T-helper 2 cell (primary cell): Measurements from ENCODE around the gene MOK.
A peak's percentile ranks its signal among the peaks of the same experiment; 100 is the strongest.
"Not testable (repeated sequence)": the region's sequence is repeated elsewhere in the genome, so short reads cannot be mapped to it uniquely, and the experiment has no call there.

Source experiments
- DNase-seq, 5 experiments: peaks; one replicate each; pipeline versions ENCODE4 v3.0.0 to v3.0.0-alpha.2; 2012 to 2022

MOK gene

DNA sequence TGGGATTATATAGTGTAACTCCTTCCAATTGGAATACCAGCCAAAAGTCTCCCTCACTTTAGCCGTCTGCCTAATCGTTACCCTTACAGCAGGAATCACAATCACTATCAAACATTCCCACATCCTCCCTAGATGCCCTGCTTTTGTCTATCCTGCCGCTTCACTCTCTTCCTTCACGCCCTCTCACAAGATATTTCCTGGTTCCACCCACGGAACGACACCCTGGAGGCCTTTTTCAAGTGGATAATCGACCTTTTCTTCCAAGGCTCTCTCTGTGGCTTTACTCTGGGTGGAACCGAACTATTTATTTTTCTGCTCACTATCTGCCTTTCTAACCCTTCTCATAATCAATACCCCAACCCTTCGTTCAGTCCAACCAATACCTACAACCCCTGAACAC, 58.9 kb downstream of the MOK start:
- DNase-seq = no peak

DNA sequence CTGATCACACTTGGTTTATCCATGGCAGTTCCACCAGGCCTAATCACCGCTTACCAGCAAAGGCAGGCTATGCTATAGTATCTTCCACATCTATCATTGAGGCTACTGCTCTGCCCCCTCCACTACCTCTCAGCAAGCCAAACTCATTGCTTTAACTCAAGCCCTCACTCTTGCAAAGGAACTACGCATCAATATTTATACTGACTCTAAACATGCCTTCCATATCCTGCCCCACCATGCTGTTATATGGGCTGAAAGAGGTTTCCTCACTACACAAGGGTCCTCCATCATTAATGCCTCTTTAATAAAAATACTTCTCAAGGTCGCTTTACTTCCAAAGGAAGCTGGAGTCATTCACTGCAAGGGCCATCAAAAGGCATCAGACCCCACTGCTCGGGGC, 61.2 kb downstream of the MOK start:
- DNase-seq = not testable (repeated sequence)

DNA sequence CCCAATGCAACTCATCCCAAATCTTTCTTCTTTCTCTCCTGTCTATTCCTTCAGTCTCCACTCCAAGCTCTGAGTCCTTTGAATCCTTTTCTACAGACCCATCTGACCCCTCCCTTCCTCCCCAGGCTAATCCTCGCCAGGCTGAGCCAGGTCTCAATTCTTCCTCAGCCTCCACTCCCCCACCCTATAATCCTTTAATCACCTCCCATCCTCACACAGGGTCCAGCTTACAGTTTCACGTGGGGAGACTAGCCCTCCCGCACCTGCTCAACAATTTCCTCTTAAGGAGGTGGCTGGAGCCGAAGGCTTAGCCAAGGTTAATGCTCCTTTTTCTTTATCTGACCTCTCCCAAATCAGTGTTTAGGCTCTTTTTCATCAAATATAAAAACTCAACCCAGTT, 63.8 kb downstream of the MOK start:
- no peak for DNase-seq

DNA sequence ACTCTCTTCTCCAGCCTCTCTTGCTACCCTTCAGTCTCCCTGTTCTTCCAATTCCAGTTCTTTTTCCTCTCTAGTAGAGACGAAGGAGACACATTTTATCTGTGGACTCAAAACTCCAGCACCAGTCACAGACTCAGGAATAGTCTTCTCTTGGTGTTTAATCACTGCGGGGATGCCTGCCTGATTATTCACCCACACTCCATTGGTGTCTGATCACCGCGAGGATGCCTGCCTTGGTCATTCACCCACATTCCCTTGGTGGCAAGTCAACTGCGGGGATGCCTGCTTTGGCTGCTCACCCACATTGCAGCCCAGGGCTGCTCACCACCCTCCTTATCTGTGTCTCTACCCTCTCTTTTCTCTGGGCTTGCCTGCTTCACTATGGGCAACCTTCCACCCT, 64.5 kb downstream of the MOK start:
- not testable (repeated sequence) for DNase-seq

DNA sequence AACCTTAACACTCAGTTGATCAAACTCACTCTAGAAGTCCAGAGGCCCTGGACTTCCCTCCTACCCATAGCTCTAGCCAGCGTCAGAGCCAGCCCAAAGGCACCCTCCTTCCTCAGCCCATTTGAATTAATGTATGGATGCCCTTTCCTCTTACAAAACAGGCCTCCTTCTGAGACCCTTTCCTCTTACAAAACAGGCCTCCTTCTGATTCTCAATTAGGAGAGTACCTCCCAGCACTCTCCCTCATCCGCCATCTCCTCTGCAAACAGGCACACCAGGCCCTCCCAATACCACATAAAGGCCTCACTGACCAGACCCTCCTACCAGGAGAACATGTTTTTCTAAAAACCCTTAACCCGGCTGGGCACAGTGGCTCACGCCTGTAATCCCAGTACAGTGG, 65.7 kb downstream of the MOK start:
- DNase-seq = no peak

DNA sequence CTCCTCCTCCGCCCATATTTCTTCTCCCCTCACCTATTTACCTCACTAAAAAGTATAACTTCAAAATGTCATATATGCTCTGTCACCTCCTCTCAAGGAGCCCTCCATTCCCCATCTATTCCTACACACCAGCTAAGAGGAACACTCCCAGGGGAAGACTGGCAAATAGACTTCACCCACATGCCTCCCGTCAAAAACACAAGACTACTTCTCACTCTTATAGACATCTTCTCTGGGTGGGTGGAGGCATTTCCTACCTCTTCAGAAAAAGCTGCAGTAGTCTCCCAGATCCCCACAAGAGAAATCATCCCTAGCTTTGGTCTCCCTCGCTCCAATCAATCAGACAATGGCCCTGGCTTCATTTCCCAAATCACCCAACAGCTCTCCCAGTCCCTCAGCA, 66.2 kb downstream of the MOK start:
- DNase-seq = no peak

DNA sequence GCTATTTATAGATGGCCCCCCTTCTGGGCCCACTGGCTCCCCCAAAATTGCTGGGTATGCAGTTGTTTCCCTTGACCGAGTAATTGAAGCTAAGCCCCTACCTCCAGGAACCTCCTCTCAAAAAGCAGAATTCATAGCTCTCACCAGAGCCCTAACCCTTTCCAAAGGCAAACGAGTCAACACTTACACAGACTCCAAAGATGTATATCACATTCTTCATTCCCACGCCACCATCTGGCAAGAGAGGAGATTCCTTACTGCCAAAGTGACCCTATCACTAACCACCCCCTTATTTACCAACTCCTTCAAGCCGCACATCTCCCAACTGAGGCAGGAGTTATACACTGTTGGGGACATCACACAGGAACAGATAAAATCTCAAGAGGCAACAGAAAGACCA, 66.8 kb downstream of the MOK start:
- DNase-seq = no peak

DNA sequence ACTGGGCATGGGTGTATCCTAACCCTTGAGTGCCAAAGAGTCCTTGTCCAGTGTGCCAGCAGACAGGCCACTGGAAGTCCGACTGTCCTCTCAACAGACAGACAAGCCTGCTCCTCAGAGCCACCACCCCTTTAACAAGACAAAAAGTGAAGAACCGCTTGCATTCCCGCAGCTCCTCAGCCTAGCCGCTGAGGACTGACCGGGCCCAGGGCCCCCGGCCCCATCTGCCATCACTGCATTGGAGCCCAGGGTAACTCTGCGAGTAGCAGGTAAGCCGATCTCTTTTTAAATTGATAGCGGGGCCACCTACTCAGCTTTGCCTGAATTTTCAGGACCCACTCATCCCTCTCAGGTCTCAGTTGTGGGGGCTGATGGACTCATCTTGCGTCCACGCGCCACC, 68.9 kb downstream of the MOK start:
- DNase-seq = no peak

DNA sequence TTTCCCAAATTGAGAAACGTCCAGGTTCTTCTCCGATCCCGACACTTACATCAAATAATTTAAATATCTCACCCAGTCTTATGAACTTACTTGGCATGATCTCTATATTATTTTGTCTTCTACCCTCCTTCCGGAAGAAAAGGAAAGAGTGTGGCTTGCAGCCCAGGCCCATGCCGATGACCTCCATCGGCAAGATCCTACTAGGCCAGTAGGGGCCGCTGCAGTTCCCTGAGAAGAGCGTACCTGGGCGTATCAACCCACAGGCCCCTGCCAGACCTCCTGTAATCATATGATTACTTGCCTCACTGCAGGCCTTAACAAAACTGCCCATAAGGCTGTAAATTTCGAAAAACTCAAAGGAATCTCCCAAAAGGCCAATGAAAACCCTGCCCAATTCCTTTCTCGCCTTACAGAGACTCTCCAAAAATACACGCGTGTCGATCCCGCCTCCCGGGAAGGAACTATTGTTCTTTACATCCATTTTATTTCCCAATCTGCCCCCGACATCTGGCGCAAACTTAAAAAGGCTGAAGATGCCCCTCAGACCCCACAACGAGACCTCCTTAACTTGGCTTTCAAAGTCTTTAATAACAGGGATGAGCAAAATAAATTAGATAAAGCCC, 69.6 kb downstream of the MOK start:
- peak; percentile 39 to 75 (median 59) for DNase-seq

DNA sequence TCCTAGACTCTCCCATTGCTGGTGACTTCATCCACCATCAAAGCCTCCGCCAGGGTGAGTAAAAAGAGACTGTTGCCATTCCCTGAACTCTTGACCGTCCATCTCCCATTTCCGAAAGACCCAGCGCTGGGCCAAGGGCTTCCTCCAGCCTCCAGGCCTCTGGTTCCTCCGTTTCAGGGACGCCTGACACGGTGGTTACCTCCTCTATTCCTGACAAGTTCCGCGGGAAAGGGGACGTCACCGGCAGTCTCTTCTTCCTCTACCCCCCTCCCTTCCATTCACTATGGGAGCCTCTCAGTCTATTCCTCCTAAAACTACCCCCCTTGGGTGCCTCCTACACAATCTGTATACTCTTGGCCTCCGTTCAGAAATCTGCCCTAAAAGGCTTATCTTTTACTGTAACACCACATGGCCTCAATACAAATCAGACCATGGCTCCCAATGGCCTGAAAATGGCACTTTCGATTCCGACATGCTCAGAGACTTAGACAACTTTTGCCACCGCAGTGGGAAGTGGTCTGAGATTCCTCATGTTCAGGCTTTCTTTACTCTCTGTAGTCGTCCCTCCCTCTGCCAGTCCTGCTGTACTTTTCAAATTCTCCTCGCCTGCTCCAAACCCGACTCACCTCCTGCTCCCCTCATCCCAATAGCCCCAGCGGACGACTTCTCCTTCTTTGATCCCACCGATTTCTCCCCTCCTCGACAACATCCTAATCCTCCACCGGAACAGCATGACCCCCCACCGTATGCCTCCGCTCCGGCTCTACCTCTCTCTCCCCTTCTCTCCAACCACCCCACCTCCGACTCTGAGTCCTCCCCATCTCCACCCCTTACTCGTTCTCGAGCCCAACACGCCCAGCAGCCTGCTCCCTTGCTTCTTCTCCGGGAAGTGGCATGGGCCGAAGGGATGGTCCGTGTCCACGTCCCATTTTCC, 70.4 kb downstream of the MOK start:
- no peak for DNase-seq

DNA sequence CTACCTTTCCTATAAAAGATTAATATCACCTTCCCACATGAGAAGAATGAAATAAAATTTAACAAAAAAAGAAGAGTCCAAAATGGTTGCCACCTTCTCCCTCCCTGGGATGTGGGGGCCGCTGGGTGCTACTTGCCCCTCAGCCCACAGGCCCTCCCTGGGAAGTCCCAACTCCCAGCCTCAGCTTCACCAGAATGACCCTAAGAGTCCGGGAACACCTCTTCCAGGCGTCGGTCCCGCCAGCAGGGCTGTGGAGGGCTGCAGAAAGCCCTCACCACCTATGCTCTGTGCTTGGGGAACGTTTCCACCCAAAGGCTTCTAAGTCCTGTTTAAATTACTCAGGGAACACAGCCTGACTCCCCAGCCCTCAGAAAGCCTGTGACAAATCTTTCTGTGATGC, 71.9 kb downstream of the MOK start:
- no peak for DNase-seq

DNA sequence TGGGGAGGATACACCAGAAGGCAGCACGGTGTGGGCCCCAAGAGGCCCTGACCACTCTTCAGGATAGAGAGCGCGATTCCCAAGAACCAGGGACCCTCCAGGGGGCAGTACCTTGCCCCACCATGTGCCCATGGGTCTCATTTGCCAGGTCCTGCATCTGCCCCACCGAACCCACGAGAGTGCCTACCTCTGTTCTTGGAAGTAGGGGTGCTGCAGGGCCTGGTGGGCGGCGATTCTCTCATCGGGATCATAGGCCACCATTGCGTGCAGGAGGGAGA, 72.7 kb downstream of the MOK start:
- no peak for DNase-seq

DNA sequence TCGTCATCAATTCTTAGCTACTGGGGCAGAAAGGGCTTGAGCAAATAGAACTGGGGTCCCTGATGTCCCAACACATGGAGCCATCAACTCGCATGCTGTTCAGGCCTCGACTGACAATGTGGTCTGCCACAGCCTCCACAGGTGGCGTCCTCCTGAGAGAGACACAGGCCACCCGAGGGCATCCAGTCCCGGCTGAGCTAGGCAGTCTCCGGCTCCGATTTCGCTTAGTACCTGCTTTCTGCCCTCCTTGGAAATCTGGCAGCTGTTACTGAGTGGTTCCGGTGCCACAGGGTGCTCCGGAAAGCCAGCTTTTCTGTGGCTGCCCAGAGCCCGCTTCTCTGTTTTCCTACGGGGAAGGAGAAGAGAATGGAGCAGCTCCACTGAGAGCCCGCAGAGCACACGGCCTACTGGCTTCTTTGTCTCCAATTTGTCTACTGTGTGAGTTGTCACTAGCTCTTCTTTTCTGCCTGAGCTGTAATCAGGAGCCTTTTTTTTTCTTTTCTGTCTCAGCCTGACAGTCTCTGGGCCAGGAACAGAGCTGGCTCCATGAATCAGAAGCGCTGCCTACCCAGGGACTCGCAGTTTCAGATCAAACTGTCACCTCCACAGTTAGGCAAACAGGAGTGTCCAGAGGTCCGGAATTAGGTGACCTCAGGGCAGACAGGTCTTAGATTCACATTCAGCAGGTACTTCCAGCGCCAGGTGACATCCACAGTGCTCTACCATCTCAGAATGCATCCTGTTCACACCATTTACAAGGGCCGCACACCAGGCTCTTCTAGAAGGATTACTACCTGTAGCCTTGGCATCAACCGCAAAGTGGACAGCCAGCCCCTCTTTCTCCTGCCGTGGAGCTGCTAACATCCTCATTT, 73.3 kb downstream of the MOK start:
- DNase-seq = no peak

DNA sequence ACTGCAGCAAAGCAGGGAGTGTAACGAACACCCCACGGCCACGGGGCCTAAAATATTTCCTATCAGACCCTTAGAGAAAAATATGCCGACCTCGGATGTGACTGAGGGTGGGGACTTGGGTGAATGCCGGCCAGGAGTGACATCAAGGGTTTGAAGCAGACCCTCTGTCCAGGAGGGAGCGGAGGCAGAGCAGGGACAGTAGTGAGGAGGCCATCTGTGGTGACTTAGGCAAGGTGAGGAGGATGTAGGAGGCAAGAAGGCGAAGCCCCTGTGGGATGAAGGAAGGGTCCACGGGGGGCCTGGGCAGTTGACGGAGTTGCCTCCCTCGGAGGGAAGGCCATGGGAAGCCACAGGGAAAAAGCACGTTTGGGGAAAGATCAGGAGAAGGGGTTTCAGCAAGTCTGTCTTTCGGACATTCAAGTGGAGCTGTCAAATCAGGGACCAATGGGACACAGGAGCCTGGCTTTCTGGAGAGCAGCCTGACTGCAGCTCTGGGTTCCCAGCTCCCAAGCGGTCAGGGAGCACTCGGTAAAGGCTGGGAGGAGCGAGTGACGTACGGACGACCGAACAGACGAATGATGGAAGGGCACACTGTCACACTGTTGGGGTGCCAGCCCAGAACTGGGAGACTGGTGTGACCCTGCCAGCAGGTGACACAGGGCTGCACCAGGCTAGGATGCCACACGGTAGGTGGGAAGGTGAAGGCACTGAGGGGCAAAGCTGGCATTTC, 74.3 kb downstream of the MOK start:
- no peak for DNase-seq

DNA sequence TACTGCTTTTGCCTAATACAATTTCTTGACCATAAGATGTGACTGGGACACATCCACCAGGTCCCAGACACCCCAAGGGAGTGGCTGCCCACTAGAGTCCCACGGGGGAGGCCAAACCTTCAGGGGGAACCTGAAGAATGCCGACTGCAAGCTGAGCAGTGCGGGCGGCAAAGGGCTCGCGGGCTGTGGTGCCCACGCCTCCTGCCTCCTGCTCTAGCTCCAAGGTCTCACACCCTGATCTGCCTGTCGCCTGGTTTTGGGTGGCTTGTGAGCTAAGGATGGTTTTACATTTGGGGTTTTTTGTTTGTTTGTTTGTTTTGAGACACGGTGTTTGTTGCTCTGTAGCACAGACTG, 75.2 kb downstream of the MOK start:
- DNase-seq = no peak

DNA sequence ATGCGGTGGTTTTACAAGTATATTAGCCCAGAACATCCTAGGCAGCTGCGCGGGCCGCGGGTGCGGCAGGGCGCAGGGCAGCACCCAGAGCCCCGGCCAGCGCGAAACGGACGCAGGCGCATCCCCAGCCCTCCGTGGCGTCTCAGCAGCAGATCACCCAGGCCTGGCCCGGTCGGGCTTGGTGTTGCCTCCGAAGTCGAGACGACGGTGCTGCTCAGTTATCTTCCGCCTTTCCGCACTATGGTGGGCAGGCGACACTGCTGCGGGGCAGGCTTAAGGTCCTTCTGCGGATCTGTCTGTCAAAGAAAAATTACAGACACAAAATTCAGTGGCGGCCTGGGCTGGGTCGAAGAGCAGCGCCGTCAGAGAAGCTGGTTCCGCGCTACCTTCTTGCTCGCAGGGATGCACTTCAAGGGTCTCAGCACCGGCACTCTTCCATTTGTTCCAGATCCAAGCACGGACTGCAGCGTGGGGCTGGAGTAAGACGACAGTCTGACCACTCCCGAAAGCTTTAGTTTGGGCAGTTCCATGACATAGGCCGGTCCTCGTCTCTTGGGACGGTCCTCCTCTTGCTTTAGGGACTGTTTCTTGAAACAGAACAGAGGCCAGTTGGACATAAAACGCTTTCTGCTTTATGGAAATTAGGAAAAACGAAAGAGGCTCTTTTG, 75.8 kb downstream of the MOK start:
- no peak for DNase-seq

DNA sequence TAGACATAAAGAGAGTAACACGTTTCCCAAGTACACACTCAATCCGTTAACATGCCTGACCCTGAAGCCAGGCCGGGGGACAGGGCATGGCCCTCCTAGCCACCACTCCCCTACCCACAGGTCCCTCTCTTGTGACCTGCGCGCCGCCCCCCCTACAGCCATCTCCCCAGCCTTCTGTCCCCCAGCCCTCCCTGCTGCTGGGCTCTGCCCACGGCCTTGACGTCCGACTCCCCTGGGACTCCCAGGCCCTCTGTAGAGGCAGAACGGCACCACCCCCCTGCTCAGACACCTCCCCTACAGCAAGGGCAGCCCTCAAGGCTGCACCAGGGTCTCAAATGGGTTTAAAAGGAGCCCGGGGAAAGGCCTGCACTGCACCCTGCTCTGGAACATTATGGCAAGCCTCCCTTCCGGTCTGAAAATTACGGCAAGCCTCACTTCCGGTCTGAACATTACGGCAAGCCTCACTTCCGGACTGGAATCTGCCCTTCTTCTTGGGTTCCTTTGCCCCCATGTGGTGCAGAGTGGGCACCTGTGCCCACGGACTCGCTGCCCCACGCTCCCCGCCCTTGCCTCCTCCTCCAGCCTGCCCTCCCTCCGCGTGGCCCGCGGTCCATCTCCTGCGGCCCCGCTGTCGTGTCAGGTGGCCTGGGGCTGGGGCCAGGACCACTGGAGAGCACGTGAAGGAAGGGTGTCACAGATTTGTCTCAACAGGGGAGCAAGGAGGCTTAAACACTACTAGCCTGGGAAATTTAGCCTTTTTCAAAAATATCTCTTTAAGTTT, 77.6 kb downstream of the MOK start:
- DNase-seq = no peak

DNA sequence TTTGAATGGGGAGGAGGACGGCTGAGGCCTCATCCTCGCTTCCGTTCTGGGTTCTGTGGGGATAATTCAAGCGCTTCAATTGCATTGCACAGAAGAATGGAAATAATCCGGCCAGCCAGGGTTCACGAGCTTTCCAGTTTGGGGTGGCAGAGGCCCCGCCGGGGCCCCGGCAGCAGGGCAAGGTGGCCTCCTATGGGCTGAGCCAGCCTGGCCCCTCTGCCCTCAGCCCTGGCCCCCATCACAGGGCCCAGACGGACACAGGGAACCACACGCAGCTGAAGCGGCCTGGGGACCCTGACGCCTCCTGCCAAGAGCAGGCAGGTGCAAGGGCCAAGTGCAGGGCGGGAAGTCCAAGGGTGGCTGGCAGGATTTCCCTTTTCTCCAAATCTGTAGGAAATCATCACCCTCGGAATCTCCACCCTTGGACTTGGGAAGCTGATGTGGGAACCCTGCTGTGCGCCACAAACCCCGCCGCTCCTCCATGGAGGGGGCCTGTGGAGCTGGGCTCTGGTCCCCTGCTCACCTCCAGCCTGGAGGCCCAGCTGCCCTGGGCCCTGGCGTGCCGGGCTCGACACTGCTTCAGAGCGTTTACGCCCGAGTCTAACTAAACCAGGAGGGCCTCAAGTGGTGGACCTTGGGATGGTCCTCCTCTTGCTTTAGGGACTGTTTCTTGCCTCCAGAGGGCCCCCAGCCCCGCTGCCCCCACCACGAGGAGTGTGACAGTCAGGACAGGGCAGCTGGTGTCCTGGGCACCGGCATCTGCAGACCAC, 78.4 kb downstream of the MOK start:
- no peak for DNase-seq

DNA sequence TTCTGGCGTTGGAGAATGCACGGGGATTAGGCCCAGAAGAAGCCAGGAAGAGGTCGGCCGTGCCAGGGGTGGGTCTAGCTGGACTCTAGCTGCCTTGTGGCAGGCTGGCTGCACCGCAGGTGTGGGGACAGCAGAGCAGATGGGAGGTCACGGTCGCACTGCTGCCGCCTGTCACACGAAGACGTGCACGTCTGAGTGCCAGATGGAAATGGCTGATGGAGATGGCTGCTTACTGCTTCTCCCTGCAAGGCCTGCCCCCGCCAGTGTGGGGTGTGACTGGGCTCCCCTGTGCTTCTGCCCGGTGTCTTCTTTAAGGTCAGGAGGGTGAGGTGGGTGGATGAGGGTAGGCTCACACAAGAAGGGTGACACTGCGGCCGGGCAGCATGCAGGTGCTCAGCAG, 79.0 kb downstream of the MOK start:
- DNase-seq = no peak

DNA sequence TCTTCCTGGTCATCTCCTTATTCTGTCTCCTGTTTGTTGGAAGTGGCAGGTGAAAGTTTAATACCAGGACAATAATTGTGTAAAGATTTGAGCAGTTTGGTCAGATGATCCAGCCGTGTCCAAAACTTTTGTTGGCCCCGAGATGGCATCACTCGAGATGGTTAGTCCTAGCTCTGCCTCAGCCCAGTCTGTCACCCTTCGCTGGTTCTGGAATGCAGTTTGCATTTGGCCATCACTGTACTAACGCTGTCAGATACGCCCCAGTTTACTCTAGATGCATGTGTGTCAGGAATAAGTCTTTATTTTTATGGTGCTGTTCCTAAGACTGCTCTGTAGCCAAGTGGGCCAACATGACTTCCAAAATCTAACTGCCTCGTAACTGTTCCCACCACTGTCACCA, 79.6 kb downstream of the MOK start:
- no peak for DNase-seq

DNA sequence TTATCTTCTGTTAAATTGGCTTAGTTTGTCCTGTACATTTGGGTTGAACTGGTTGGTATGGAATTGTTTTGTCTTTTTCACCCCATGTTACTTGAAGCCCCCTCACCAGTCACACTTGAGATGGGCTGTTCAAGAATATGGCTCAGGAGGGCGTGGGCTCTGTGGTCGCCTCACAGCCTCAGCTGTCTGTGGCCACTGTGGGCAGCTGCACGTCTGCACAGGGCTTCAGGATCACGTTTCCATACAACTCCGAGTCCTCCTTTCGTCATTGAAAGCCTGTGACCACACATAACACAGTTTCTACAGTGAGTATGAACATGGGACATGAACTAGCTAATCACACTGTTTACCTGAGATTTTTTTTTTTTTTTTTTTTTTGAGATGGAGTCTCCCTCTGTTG, 81.3 kb downstream of the MOK start:
- DNase-seq = no peak
